ENCODE measurements around the gene RPL27A.

- TF ChIP-seq CTCF (conservative IDR thresholded peaks at IDR 0.05; ENCODE audit: low read depth, low read length) (no peak), EZH2 (IDR thresholded peaks at IDR 0.05; ENCODE audit: borderline replicate concordance, low read depth, low read length, poor library complexity, severe bottlenecking) (no peak)
These were observed 16.4 kb downstream of the RPL27A start for GRCh38 chr11:8698917-8699441.
